ENCODE results near the gene RPTN. TPM values are rescaled to one million over a fixed set of nuclear protein-coding genes. Genes with fewer than 3 reads are reported as not detected.

RPTN gene
- not detected for polyA plus RNA-seq (ENCODE audit: insufficient read depth in 1 of 5, insufficient read length in 5 of 5, low replicate concordance in 1 of 5)
- long read RNA-seq, donor 1 = 0 reads
- long read RNA-seq, donor 2 = 0 reads
- long read RNA-seq, donor 3 = 0 reads
- long read RNA-seq, donor 4 = 0 reads
- long read RNA-seq, donor 5 = 0 reads
- long read RNA-seq, donor 6 = 0 reads
- long read RNA-seq, donor 7 = 0 reads
- long read RNA-seq, donor 8 = 0 reads

GRCh38 chr1:152159144-152159543 lies at the start of gene RPTN:
TSS of gene RPTN (minus strand) at chr1:152159228. CDS start at chr1:152157889, 1,339 bp downstream.
- no peak for DNase-seq

DNA sequence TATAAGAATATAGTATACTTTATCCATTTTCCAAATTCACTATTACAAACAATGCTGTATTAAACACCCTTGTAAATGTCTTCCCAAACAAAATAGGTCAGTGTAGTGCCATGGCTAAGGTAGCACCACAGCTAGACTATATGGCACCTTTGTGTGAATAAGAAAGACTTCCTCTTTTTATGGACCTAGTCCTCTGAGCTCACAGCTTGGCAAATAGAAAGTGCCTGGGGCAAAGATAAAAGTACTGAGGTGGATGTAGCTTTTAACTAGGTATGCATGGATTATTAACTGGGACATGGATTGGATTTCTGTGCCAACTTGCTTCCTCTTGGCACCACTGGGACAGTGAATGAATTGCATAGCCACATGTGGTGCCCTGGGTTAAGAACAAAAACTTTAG lies 40.0 kb upstream of the RPTN start:
- no peak for DNase-seq

- DNase-seq = no peak
Measured at GRCh38 chr1:152197361-152197941, 38.4 kb upstream of the RPTN start.

DNA sequence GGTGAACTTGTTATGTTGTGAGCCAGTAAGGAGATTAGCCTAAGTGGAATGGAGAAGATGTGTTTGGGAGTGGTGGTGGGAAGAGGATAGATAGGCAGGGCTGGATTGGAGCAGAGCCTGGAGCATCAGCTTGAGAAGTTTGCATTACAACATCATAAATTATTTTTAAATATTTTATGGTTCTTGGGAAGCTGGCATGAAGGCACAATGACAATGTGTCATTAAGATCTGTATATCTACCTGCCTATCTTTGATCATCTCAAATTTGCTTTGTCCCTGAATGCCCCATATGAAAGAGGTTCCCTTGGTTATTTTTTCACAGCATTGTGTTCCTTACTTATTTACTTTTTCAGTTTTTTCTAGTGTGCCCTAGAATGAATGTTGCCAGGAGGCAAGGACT lies 32.7 kb upstream of the RPTN start:
- DNase-seq = no peak

DNA sequence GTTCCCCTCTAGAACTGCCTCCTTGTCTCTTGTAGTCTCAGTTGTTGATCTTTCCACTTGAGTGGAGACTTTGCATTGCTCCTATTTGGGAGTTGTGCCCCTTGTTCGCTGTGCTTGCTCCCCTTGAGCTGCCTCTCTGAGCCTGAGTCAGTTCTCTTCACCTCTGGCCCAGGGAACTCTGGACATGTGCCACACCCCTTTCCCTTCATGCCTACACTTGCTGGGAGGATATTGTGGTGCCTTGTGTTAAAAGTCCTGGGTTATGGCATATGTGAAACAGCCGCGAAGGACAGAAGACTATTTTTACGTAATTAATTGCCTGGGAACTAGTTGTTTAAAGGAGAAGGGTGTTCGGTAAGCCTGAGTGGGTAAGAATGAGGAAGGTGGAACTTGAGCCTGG lies 32.2 kb upstream of the RPTN start:
- DNase-seq = no peak

GRCh38 chr1:152190589-152190988 lies 31.6 kb upstream of the RPTN start:
- peak in 1 of 2 donors; percentile 4 for DNase-seq

- peak; percentile 4 to 19 for DNase-seq
Measured at GRCh38 chr1:152189657-152190442, 30.8 kb upstream of the RPTN start.

GRCh38 chr1:152188673-152189591 lies 29.9 kb upstream of the RPTN start:
- DNase-seq = peak; percentile 15 to 19

DNA sequence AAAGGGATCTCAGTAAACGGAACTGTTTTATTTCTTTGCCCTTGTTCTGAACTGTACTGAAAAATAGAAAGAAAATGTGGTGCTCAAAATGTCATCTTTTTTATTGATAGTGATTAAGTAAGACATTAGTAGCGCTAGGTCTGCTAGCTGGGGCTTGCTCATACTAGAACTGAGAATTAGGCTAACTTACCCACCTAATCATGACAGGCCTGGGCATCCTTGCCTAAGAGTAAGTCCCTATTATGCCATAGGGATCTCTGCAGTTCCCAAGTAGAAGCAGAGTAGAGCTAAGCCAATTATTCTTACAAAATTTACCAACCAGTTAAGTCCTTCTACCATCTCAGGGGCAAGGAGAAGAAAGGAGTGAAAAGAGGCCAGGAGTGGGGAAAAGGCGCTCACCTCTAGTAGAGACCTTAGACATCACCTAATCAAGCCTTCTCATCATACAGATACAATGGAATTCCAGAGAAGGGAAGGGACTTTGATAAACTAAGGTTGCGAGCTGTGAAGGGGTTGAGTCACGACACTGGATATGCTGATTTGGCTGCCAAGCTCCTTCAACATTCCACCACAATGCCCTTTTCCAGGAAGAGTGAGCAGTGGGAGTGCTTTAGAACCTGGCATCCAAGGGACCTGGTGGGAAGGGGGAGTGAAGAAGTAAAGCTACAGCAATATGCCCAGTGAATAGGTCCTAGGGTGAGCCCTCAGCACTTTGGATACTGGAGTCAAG lies 27.7 kb upstream of the RPTN start:
- DNase-seq = no peak

DNA sequence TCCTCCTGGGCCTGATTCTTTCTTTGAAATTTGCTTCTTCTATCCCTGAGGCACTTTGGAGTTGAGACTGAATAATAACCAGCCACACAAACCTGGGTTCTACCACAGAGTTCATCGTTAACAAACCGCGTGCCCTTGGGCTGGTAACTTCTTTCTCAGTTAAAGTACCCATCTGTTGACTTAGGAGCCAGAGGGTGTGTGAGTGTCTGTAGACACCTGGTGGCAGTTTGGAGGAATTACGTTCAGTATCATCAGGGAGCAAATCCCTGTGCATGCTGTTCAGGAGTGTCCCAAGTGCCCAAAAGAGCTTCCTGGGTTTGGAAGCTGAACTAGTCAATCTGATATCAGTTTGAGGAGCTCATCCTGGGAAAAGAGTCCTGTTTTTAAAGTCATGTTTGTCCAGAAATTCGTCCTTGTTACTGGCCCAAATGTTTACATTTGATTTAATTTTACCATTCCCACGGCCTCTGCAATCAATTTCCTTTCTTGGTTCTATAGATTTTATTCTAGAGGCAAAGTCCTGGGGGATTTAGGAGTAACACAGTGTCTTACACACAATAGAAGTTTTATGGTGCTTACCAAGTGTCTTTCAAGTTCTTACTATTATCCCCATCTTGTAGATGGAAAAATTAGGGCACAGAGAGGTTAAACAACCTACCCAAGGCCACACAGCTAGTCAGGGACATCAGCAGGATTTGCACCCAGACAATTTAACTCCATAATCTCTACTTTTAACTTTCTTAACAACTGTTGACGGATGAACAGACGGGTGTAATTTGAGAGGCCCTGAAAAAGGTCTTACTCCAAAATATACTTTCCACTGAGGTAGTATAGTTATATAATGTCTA lies 26.7 kb upstream of the RPTN start:
- peak in 1 of 2 donors; percentile 23 for DNase-seq

GRCh38 chr1:152182944-152183361 lies 23.9 kb upstream of the RPTN start:
- DNase-seq = peak; percentile 39 to 68

DNA sequence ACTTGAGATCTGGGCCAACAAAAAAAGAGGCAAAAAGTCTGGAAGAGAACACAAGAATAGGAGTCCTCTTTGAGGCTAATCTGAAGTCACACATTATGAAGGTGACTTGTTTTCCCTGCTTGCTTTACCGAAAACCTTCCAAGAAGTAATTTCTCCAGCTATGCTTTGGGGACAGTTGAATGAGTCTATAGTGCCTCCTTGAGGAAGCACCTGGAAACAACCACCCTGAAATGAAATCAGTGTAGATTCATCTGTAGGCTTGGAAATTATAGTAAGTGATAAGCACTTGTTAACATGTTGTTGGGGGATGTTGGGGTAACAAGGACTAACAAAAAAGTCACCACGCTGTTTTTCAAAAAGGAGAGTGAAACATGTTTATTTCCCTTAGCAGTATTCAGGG lies 23.4 kb upstream of the RPTN start:
- DNase-seq = no peak

DNA sequence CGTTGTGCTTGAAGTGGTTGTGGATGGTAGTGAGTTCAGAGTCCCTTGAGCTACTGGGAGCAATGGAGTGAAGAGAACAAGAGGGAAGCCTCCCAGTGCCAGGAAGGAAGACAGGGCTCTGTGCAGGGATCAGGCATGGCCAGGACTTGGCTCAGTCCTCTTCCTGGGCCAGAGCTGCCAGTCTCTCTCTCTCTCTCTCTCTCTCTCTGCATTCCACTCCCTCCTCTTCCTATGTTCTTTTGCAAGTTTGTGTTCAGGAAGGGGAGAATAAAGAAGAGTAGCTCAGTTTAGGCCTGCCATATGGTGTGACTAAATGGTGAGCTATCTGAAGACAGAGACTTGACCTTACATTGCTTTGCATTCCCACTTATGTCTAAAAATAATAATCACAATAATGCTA lies 20.5 kb upstream of the RPTN start:
- DNase-seq = no peak

DNA sequence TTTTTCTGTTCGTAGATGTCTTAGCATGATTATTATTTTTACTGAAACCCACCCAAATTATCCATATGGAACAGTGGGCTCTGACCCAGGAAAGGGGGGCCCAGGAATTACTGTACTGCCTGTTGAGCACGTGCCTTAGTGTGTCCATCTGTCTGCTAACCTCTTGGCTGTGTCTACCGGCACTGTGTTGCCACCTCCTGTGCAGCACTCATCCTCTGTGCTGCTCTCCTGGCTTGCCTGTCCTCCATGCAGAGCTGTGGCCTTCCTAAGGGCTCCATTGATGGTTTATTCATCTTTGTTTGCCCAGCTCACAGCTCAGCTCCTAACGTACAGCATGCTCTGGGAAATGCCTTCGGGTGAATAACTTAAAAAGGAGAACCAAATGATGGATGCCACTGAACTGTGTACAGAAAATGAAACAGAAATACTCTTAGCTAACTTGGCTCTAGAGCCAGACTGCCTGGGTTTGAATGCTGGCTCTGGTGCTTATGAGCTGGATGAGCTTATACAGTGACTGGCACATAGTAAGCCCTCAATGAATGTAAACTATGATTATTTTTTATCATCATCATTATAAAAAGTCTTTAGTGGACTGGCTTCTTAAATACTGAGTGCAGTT lies 11.4 kb upstream of the RPTN start:
- DNase-seq = no peak

DNA sequence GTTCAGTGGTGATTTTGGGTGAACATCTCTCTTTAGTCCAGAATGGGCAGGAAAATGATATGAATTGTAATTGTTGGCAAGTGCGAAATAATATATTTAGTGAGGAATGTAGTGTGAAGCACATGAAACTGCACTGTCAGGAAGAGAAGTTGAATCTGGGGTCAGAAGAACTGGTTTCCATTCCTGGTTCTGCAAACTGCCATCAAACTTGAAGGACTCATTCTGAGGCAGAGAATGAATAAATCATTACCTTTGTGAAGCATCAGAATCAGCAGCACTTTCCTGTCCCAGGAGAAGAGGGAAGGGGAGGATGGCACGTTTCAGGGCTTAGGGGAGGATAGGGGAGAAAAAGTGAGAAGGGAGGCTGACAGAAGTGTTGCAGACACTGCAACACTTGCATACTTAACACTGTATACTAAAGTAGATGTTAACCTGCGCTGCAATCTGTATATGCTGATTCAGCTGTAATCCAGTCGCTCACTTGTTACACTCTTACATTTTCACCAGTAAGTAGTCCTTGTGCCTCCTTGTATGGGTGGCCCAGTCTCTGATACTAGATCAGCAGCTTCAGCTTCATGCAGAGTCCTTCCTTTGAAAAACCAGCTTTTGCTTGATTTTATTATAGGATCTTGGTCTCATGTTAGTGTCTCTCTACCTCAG lies 10.5 kb upstream of the RPTN start:
- no peak for DNase-seq

- no peak for DNase-seq
Measured at GRCh38 chr1:152168535-152168868, 9.5 kb upstream of the RPTN start.

DNA sequence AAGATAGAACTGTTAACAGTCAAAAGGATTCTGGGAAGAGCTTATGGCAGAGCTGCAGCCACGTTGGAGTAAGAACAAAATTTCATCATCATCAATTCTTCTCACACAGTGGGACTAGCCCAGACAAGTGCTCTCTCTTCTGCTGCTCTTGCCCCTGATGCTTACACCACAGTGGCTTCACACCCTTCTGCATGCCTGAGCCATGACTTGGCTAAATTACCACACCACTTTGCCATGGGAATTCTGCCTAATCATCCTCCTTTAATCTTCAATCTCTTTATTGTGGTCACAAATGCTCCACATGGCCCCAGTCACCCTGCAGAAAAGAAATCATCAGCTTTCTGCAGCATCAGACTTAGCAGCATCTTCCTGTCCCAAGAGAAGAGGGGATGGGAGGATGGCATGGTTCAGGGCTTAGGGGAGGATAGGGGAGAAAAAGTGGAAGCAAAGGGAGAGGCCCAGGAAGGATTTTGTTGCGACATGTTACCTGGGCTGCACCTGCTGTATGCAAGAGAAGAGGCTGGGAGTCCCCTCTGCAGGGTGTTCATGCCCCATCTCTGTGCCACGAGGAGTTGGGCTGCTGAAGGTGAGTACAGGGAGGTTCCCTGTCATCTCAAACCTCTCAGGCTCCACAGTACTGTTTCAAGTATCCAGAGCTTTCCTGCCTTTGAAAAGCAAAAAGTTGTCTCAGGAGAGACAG lies 9.0 kb upstream of the RPTN start:
- no peak for DNase-seq

DNA sequence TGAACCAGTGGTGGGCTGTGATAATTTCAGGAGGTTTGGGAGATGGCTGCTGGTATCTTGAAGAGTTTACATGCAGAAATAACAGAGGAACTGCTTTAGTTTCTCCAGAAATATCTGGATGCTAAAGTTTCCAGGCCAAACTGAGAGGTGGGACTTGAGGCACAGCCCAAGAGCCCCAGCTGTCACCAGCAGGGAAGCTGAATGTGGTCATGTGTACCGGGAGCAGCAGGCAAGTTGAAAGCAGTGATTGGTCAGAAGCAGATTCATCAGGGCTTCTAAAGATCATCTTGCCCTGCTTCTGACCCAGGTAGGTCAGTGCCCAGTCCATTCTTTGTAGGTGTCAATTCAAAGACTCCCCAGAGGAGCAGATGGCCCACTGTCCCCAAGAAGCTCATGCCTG lies 7.9 kb upstream of the RPTN start:
- no peak for DNase-seq

Data from right lung (tissue), 10 donors.